LNCaP clone FGC (cell line): ENCODE data around the gene HDLBP.

Source experiments
- DNase-seq: peaks from one replicate; pipeline ENCODE4 v3.0.0-alpha.2; 2011; ENCODE audit warnings: low read depth
- H3K4me3 ChIP-seq: 2 replicates; pipeline ENCODE4 v1.5.1; 2011; ENCODE audit warnings: mild to moderate bottlenecking, low read depth, low read length, control low read depth
- CTCF ChIP-seq: IDR thresholded peaks from 2 replicates; pipeline ENCODE4 v1.5.1; 2012; ENCODE audit warnings: mild to moderate bottlenecking; ENCODE audit not compliant: control insufficient read depth, insufficient read depth; ENCODE audit errors: extremely low read depth

The HDLBP gene

GRCh38 chr2:241208058-241208457, 107.4 kb downstream of the HDLBP start:
- H3K4me3 ChIP-seq = no peak overlapping the region
- no peak for TF ChIP-seq CTCF
- DNase-seq = no peak

GRCh38 chr2:241207641-241208040, 107.8 kb downstream of the HDLBP start:
- TF ChIP-seq CTCF = no peak
- no peak for DNase-seq

GRCh38 chr2:241207151-241207550, 108.3 kb downstream of the HDLBP start:
- no peak overlapping the region for H3K4me3 ChIP-seq
- TF ChIP-seq CTCF = no peak
- no peak for DNase-seq

More at GRCh38 chr2:241207641-241208040, 107.8 kb downstream of the HDLBP start:
- no peak overlapping the region for H3K4me3 ChIP-seq

- H3K4me3 ChIP-seq = no peak overlapping the region
- no peak for DNase-seq
- TF ChIP-seq CTCF = no peak
These were observed 110.4 kb downstream of the HDLBP start for GRCh38 chr2:241205086-241205485.

- H3K4me3 ChIP-seq = no peak overlapping the region
- no peak for TF ChIP-seq CTCF
- no peak for DNase-seq
These were observed 111.0 kb downstream of the HDLBP start for GRCh38 chr2:241204490-241204889.

- no peak for DNase-seq
- H3K4me3 ChIP-seq = no peak overlapping the region
- no peak for TF ChIP-seq CTCF
These were observed 111.5 kb downstream of the HDLBP start for GRCh38 chr2:241204010-241204384.

GRCh38 chr2:241203218-241204009, 112.1 kb downstream of the HDLBP start:
- no peak for DNase-seq
- no peak for TF ChIP-seq CTCF
- H3K4me3 ChIP-seq = no peak overlapping the region
